Osteoblast (primary cell): ENCODE data around the gene LTBP1. TPM values are rescaled to one million over a fixed set of nuclear protein-coding genes. Genes with fewer than 3 reads are reported as not detected.

ENCODE experiments used
- DNase-seq: peaks from one replicate; pipeline ENCODE4 v3.0.0; 2011; ENCODE audit warnings: low spot score, mixed read lengths; ENCODE audit not compliant: insufficient read length; ENCODE audit errors: missing footprints
- H2AFZ ChIP-seq: 2 replicates; pipeline ENCODE4 v1.6.0; 2011; ENCODE audit warnings: mild to moderate bottlenecking, low read length
- H3K27ac ChIP-seq: 2 replicates; pipeline ENCODE4 v1.5.1; 2011; ENCODE audit warnings: mild to moderate bottlenecking, low read depth, low read length, moderate library complexity
- H3K27me3 ChIP-seq: 2 replicates; pipeline ENCODE4 v1.6.0; 2012; ENCODE audit warnings: mild to moderate bottlenecking, control low read depth, inconsistent platforms, low read length, moderate library complexity; ENCODE audit not compliant: insufficient read depth
- H3K36me3 ChIP-seq: 2 replicates; pipeline ENCODE4 v1.5.1; 2011; ENCODE audit warnings: mild to moderate bottlenecking, low read length, control low read depth, moderate library complexity; ENCODE audit not compliant: insufficient read depth
- H3K4me1 ChIP-seq: 2 replicates; pipeline ENCODE4 v1.5.1; 2011; ENCODE audit warnings: mild to moderate bottlenecking, low read length, control low read depth, moderate library complexity; ENCODE audit not compliant: insufficient read depth
- H3K4me2 ChIP-seq: 2 replicates; pipeline ENCODE4 v1.6.0; 2011; ENCODE audit warnings: mild to moderate bottlenecking, low read length; ENCODE audit not compliant: insufficient read depth
- H3K4me3 ChIP-seq: fragments of 200-600 bp; sonication (generic); 3 replicates; pipeline ENCODE4 v1.5.1; 2012; ENCODE audit warnings: mild to moderate bottlenecking, low read length, inconsistent platforms; ENCODE audit not compliant: insufficient read depth
- H3K79me2 ChIP-seq: 2 replicates; pipeline ENCODE4 v1.6.0; 2012; ENCODE audit warnings: mild to moderate bottlenecking, low read length, control low read depth, inconsistent platforms; ENCODE audit not compliant: insufficient read depth
- H3K9me3 ChIP-seq: 2 replicates; pipeline ENCODE4 v1.5.1; 2011; ENCODE audit warnings: low read depth, low read length, control low read depth
- H4K20me1 ChIP-seq: 2 replicates; pipeline ENCODE4 v1.6.0; 2012; ENCODE audit warnings: mild to moderate bottlenecking, low read length, control low read depth; ENCODE audit not compliant: insufficient read depth
- CTCF ChIP-seq: IDR thresholded peaks from 2 replicates; pipeline ENCODE4 v1.5.1; 2011; ENCODE audit warnings: mild to moderate bottlenecking, low read depth, low read length, moderate library complexity; ENCODE audit errors: extremely low read depth
- total RNA-seq: library from RNA; depleted of rRNA; stranded (reverse); fragments of >200 nt; gene quantifications from 2 replicates; pipeline ENCODE4 v1.2.3, GENCODE V29; 2012

LTBP1 gene
- total RNA-seq, 1 donor: 224 TPM

DNA sequence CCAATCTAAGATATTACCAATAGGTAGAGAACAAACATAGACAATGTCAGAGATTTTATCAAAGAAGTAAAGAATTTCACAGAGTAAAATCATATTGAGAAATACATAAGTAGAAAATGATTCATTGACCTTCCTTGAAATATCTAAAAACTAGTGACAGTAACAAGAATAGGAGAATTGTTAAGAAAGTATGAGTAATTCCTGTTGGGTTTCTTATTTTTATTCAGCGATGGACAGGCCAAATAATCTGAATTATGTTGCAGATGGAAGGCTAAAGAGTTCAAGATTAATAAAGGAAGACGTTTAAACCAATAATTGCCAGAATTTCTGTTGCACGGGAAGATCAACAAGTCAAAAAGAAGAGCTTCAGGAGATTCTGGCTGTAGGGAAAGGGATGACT, 366.3 kb downstream of the LTBP1 start:
- Histone ChIP-seq H3K4me2 (no peak overlapping the region), H2AFZ (no peak overlapping the region), H3K27me3 (no peaks in the 10 kb centered on the region), H3K4me1 (no peaks in the 10 kb centered on the region), H3K36me3 (peaks cover 31% of the 10 kb centered on the region), H3K4me3 (no peak overlapping the region), H3K27ac (no peak overlapping the region), H3K9me3 (no peaks in the 10 kb centered on the region), H4K20me1 (no peaks in the 10 kb centered on the region), H3K79me2 (no peaks in the 10 kb centered on the region)
- DNase-seq: no peak
- TF ChIP-seq CTCF: no peak

DNA sequence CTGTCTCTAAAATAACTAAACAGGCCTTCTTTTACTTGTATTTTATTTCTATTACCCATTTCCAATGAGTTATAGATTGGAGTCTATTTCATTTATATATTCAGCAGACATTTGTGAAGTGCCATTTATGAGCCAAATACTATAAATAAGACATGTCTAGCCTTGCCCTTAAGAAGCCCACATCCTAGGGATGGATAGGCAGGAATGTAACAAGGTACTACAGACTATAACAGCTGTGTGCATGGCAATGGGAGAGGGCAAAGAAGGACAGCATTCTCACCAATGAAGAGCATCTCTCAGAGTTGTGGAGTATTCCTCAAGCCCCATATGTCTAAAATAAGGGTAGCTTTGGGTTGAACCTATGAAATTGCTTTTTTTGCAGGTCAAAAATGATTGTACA, 367.8 kb downstream of the LTBP1 start:
- no peak for TF ChIP-seq CTCF
- no peak for DNase-seq
- H3K27ac ChIP-seq: no peak overlapping the region
- no peaks in the 10 kb centered on the region for H4K20me1 ChIP-seq
- peaks cover 31% of the 10 kb centered on the region for H3K36me3 ChIP-seq
- H3K9me3 ChIP-seq: no peaks in the 10 kb centered on the region
- H3K79me2 ChIP-seq: no peaks in the 10 kb centered on the region
- H2AFZ ChIP-seq: no peak overlapping the region
- H3K4me1 ChIP-seq: no peaks in the 10 kb centered on the region
- no peak overlapping the region for H3K4me2 ChIP-seq
- no peaks in the 10 kb centered on the region for H3K27me3 ChIP-seq
- no peak overlapping the region for H3K4me3 ChIP-seq

- peaks cover 9% of the 10 kb centered on the region for H3K4me1 ChIP-seq
- H3K4me3 ChIP-seq: no peak overlapping the region
- no peaks in the 10 kb centered on the region for H3K79me2 ChIP-seq
- peaks cover 37% of the 10 kb centered on the region for H3K36me3 ChIP-seq
- TF ChIP-seq CTCF: no peak
- no peaks in the 10 kb centered on the region for H3K9me3 ChIP-seq
- DNase-seq: no peak
- no peak overlapping the region for H3K27ac ChIP-seq
- no peaks in the 10 kb centered on the region for H3K27me3 ChIP-seq
- H2AFZ ChIP-seq: no peak overlapping the region
- H4K20me1 ChIP-seq: no peaks in the 10 kb centered on the region
- no peak overlapping the region for H3K4me2 ChIP-seq
Observed at GRCh38 chr2:33316328-33316727, 369.6 kb downstream of the LTBP1 start.

GRCh38 chr2:33317369-33318007, 370.7 kb downstream of the LTBP1 start:
- no peaks in the 10 kb centered on the region for H3K9me3 ChIP-seq
- no peaks in the 10 kb centered on the region for H3K79me2 ChIP-seq
- H3K27me3 ChIP-seq: no peaks in the 10 kb centered on the region
- H3K27ac ChIP-seq: no peak overlapping the region
- H3K36me3 ChIP-seq: peaks cover 37% of the 10 kb centered on the region
- no peak overlapping the region for H3K4me3 ChIP-seq
- H3K4me1 ChIP-seq: peaks cover 21% of the 10 kb centered on the region
- no peak overlapping the region for H3K4me2 ChIP-seq
- no peak for DNase-seq
- TF ChIP-seq CTCF: no peak
- H4K20me1 ChIP-seq: no peaks in the 10 kb centered on the region
- H2AFZ ChIP-seq: no peak overlapping the region
